Cerebellar cortex (tissue), 1 donor: ENCODE data around the gene PTK6.
A peak's percentile ranks its signal among the peaks of the same experiment; 100 is the strongest.
"Not testable (repeated sequence)": the region's sequence is repeated elsewhere in the genome, so short reads cannot be mapped to it uniquely, and the experiment has no call there.

Experiments used
- DNase-seq: peaks from one replicate; pipeline ENCODE4 v3.0.0-alpha.2; 2015; ENCODE audit warnings: low spot score

Gene PTK6

DNA sequence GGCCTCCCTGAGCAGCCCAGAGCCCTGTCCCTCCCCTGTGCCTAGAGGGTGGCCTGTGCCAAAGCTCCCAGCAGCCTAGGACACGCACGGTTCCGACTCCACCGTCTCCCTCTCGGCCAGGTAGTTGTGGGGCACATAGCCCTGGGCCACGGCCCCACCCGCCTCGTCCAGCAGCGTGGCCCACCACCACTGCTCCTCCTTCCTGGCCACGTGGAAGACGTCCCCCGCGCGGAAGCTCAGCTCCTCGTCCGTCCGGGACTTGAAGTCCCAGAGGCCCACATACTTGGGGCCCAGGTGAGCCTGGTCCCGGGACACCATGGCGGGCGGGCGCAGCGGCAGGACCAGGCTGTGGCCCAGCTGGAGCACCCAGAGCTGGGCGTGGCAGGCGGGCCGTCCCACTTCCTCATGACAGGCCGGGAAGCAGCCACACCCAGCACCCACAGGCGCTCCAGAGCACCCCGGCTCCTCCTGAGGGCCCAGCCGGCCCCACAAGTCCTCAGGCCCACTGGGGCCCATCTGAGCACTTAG, at the start of gene PTK6:
Gene PTK6, minus strand, starts transcription at position 380 of the 528 bp plus-strand sequence. Its CDS starts 62 bp downstream, at position 318.
- DNase-seq, result no peak

DNA sequence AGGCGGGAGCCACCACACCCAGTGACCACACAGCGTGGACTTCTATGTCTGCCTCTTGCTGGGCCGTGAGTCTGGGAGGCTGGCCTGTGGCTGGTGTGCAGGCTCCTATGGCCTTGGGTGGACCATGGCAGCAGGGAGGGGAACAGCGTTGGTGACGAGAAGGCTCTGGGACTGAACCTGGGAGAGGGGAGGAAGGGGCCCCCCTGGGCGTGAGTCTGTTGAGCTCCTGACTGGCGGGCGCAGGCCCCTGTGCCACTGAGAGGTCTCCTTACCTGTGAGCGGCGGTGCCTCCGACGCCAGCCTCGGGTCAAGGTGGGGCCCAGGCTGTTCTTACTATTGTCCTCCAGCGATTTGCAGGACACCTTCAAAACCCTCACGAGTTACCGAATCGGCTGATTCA, 49.6 kb upstream of the PTK6 start:
- no peak for DNase-seq

DNA sequence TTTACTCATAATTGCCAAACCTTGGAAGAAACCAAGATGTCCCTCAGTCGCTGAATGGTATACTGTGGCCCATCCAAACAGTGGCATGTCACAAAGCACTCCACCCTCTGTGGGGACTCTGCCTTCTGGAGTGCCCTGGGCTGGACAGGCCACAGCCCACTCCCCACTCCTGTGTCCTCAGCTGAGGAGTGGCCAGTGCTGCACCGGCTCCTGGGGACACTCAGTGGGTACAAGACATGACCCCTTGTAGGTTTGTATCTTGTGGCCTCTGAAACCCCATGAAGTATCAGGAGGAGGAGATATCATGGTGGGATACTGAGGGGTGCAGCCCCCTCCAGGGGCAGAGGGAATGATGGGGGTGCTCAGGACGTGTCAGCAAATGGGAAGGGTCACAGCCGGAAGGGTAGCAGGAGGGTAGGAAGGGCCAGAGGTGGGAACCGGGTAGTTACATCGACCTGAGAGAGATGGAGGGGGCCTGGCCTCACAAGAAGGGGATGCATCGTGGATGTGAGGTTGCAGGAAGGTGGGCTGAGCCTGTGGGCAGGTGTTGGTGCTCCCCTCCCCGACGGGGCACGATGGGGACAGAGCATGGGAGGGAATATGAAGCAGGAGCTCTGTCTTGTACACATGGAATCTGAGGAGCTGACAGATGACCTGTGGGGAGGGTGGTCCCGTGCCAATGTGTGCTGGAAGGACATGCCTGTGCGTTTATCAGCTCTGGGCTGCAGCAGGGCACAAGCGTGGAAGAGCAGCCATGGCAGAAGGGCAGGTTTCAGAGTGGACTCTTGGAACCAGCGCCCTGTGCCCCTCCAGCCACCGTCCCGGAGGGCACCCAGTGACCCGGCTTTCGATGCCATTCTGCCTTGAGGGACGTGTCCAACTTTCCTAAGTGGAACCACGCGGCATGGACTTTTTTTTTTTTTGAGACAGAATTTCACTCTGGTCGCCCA, 48.7 kb upstream of the PTK6 start:
- DNase-seq, result no peak

DNA sequence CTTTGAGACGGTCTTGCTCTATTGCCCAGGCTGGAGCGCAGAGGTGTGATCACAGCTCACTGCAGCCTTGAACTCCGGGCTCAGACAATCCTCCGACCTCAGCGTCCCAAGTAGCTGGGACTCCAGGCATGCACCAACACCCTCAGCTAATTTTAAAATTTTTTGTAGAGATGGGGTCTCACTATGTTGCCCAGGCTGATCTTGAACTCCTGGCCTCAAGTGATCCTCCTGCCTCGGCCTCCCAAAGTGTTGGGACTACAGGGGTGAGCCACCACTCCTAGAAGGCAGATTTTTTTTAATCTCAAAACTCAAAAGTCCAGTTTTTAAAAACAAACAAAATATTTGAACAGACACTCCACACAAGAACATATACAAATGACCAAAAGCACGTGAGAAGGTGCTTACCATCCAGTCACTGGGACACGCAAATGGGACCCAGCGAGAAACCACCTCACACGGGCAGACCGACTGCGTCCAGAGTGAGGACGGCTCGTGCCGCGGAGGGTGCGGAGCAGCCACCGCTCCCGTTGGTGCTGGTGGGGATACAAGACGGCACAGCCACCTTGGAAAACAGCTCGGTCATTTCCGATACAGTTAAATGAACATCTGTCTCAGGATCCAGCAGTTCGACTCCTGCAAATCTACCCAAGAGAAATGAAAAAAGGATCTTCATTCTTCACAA, 45.3 kb upstream of the PTK6 start:
- DNase-seq, result no peak

DNA sequence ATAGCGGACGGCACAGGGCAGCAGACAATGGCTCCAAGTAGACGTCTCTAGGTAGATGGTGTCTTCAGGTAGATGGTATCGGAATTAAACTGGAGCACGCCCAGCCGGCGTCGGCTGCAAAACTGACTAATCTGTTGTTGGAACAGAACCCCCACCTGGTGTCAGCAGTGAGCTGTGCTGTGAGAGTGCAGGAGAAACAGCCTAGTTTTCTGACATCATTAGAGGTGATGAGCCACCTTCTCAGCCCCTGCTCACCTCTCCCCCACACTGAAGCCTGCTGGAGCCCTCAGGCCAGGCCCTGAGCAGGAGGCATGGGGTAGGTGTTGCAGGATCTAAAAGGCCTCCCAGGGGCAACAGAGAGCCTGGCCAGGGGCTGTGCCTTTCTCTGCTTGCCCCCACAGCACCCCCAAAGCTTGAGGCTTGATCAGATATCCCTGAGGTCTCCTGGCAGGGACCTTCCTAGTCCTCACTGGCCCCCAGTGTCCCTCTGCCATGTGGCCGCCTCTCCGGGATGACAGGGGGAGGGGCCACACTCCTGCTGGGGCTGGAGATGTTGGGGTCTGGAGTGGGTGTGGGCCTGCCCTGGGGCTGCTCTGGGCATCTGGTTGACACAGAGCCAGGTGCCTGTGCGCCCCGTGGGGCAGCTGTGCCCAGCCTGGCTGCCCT, 43.8 kb upstream of the PTK6 start:
- peak; percentile 71 for DNase-seq

DNA sequence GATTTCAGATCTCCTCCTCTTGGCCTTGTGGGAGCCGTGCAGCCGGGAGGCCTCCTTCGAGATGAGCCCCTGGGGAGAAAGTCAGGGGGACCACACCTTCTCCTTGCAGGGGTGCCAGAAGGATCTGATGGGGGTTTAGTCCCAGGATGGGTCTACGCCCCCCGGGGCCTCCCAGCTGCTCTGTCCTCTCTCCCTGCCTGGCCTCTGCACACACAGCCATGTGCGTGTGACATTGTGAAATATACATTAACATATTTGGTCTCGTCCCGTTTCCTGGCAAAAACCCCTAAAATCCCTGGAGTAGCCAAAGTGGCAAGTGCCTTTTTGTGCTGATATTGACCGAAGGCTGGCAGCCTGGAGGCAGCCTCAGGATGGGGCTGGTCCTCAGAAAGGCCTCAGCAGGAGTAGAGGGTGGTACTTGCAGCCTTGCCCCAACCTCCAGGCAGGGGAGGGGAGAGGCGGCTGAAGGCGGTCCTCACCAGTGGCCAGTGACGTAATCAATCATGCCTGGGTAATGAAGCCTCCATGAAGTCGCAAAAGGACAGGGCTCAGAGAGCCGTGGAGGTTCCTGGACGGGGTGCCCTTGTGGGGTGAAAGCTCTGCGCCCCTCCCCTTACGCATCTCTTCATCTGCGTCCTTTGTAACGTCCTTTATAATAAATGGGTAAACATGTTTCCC, 42.0 kb upstream of the PTK6 start:
- DNase-seq, result no peak

DNA sequence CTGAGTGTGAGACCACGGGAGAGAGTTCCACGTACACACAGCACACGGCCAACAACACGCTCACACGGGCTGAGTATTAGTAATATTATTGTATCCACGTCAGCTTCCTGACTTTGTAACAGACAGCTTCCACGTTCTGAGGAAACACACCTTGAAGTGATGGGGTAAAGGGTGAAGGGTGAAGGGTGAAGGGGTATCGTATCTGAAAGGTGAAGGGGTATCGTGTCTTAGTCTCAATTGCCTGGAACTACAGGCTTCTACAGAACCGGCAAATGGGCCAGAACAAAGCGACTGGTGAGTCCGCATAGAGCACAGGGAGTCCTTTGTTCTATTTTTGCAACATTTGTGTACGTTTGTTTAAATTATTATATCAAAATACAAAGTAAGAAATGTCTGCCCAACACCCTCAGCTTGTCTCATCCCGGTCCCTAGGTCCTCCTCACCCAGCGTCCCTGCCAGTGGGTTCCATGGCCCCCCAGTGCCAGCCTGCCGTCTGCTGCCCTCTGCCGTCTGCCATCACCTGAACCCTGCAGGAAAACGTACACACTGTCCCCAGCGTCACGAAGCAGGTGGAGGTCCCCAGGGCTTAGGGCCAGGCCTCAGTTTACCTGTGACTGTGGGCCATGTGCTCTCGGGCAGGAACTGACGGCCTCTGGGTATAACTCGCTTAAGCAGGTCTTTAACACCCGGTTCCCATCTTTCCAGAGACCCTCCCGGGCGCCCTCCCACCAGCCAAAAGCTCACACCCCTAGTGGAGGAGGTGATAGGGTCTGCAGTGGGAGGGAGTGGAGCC, 41.2 kb upstream of the PTK6 start:
- DNase-seq, result no peak

DNA sequence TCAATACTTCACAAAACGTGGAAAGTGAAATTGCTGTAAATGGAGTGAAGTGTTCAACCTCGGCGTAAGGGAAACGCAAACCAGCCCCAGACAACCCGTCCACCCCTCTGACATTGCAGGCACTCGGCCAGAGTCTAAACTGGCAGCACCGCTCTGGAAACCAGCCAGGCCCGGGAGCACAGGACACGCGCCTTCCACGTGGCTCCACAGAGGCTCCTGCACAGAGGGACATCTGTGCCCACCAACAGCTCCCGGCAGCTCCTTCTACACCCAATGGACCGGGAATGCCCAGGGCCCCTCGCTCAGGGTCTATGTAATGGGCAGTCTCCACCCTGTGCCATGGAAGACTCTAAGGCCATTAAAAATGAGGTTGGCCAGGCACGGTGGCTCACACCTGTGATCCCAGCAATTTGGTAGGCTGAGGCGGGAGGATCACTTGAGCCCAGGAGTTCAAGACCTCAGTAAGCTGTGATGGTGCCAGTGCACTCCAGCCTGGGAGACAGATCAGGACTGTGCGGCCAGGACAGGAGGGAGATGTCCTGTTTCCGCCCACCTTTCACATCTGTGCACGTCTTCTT, 40.2 kb upstream of the PTK6 start:
- DNase-seq, result peak; percentile 50

DNA sequence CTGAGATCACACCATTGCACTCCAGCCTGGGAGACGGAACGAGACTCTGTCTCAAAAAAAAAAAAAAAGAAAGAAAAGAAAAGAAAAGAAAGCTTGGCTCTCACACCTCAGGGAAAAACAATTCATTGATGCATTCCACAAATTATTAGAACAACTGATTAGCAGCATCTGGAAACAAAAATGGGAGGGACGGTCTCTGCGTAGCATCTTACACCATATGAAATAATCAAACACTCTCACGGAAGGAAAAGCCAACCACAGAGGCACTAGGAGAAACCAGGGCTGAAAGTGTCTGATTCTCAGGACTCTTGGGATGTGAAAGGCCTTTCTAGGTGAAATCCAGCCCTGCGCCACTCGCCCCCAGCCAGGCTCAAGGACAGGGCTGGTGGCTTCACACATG, 39.1 kb upstream of the PTK6 start:
- no peak for DNase-seq

DNA sequence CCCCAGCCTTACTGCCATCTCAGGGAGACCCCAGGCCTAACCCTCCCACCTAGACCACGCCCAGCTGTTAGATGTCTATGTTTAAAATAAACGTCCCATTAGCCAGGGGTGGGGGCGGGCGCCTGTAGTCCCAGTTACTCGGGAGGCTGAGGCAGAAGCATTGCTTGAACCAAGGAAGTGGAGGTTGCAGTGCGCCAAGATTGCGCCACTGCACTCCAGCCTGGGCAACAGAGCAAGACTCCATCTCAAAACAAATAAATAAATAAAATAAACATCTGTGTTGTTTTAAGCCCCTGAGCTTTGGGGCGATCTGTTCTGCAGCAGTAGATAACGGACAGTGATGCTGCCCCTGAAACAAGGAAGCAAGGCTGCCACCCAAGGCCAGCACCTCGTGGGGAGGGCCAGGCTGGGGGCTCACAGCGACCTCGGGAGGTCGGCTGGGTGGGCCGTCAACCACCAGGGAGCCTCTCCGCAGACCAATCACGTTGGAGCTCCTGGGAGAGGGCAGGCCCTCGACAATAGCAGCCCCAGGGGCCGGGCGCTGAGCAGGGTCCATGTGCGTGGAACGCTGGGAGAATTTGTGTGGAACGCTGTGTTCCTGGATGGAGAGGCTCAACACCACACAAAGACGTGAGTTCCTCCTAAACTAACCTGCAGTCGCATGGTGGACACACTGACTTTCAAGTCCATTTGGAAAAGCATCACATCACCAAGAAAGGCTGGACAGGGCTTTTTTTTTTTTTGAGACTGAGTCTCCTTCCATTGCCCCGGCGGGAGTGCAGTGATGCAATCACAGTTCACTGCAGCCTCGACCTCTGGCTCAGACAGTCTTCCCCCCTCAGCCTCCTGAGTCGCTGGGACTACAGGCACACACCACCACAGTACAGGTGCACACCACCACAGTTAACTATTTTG, 37.9 kb upstream of the PTK6 start:
- DNase-seq, result no peak

DNA sequence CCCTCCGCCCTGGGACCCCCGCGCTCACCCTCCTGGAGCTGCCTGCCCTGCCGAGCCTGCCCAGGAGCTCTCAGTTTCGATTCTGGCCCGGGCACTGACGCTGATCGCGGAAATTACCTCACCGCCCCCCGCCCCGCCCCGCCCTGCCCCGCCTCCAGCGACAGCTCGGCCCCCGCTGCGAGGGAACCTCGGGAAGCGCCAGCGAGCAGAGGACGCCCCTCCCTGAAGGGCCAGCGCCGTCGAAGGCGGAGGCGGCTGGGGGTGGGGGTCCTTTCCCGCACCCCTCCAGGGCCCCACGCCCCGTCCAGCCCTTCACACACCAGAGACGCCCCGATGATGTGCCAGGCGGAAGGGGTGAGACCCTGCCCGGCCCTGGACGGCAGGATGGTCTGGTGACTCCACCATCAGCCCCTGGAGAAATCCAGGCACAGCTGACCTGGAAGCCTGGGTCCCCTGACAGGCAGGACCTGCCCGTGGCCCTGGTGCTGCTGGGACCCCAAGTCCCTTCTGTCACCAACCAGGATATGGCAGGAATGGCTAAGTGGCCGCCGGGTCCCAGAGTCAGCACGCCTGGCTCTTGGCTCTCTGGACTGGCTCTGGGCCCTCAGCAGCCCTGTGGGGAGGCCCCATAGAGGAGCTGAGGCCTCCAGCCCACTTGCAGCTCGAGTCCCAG, 37.1 kb upstream of the PTK6 start, which contains the start of gene HELZ2:
Gene HELZ2, minus strand, starts transcription at position 84 of the 673 bp plus-strand sequence. CDS start 1,854 bp downstream, outside the sequence.
- no peak for DNase-seq

DNA sequence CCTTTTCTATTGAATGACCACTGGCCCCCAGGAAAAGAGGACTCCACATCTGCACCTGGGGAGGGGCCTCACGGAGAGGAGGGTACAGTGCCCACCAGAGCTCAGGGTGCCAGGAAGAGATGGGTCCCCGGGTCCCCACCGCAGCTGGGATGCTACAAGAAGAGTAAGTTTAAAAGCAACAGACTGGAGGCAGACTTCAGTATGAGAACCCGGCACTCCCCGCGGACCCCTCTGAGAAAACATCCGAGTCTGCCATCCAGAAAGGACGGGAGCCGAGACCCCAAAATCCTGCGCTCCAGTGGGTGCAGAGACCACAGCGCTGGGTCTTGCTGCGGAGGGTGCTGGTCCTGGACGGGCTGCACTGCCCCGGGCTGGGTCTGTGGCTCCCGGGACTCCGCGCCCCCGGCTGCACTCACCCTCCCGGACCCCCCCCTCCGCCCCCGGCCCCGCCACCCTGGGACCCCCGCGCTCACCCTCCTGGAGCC, 36.5 kb upstream of the PTK6 start:
- no peak for DNase-seq

DNA sequence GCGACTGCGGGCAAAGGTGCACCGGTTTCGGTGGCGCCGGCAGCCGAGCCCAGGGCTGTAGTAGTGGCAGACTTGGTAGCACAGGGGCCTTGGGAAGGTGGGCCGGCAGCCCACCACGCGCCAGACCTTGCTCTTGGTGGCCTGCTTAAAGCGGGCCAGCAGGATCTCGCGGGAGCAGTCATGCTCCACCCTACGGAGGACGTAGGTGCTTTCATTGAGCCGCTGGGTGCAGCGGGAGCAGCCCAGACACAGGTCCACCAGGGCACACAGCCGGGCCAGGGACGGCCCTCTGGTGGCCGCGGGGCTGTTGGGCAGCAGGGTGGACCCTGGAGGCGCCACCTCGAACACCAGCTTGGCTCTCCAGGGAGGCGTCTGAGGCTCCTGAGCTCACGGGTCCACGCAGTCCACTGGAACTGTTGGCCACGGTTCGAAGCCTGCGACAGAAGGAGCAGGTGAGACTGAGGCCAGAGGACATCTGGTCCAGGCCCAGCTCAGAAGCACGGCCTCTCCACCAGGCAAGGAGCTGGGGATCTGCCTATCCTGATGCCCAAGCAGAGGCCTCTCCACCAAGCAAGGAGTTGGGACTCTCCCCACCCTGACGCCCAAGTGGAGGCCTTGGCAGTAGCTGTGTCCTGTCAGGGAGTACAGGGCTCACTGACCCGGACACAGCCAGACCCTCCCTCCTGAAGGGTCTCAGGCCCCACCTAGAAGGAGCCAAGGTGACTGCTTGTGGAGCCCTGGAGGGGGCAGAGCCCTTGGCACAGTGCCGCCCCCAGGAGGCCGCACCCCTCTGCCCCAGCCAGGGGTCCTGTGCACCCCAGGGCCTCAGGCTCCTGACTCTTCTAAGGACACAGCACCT, 35.8 kb upstream of the PTK6 start:
- no peak for DNase-seq

DNA sequence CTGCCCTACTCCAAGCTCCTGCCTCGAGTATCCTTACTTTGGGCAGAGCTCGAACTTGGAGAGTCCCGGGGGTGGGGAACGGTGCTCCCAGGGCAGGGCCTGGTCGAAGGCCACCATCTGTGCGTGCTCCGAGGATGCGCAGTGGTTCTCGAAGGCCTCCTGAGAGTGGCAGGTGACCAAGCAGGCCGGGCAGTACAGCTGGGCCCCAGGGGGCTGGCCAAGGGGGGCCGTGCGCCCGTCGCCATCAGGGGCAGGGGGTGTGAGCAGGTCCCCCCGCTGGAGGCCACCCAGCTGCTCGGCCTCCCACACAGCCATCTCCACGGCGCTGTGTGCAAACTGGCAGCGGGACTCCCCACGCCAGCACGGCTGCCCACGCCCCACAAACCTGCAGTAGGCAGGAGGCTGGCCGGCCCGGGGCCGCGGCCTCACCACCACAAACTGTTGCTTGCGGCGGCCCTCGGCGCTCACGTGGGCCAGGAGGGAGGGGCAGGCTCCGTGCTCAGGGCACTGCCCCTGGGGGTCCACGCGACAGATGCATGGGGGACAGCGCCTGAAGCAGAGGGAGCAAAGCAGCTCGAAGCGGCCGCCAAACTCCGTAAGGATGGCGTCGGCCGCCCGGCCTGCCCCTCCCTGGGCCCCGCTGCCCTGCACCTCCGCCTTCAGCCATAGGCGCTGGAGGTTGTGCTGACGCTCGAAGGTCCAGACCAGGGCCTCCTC, 35.1 kb upstream of the PTK6 start:
- no peak for DNase-seq

DNA sequence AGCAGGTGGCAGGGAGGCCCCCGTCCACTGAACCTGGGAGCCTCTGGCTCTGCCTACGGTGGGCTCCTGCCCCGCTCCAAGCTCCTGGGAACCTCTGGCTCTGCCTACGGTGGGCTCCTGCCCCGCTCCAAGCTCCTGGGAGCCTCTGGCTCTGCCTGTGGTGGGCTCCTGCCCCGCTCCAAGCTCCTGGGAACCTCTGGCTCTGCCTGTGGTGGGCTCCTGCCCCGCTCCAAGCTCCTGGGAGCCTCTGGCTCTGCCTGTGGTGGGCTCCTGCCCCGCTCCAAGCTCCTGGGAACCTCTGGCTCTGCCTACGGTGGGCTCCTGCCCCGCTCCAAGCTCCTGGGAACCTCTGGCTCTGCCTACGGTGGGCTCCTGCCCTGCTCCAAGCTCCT, 33.9 kb upstream of the PTK6 start:
- DNase-seq, result not testable (repeated sequence)

DNA sequence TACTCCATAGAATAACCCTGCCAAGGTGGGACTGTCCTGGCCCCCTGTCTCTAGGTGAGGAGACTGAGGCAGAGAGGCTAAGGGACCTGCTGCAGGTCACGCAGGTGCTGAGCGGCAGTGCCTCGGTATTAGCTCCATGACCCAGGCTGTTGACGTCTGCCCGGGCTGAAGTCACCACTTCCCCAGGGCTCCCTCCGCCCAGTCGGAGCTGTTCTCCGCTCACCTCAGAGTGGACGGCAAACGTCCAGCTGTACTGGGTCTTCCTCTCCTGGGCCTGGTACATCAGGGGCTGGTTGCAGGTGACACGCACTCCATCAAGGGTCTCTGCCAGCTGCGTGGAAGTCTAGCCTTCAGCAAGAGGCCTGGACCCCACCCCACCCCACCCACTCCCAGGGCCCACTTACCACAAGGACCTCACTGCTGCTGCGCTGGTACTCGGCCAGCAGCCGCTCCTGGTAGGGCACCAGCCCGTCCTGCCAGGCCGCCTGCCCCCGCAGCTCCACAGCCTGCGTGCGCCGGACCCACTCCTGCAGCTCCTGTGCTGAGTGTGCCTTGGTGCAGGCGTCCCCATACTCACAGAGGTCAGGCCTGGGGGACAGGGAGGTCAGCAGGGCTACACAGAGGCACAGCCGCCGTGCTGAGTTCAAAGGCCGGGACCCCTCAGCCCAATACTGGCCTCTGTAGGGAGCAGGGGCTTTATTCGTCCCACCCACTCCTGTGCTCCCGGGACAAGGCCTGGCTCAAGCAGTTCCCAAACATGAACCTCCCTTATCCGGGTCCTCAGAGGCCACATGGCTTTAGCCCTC, 33.3 kb upstream of the PTK6 start:
- DNase-seq, result no peak
